HepG2 (cell line): ENCODE data around the gene COX5B. TPM values are rescaled to one million over a fixed set of nuclear protein-coding genes. Genes with fewer than 3 reads are reported as not detected.
A peak's percentile ranks its signal among the peaks of the same experiment; 100 is the strongest.

Source experiments
- ATAC-seq: fragments of 200-7000 bp; cut with Tn5 transposase; 3 replicates; pipeline ENCODE4 v1.9.1; 2020; ENCODE audit warnings: mild to moderate bottlenecking, moderate library complexity
- BruUV-seq: library from RNA; stranded (reverse); fragments of 400-500 nt; replicated peaks from 2 replicates; lab custom pipeline; 2021; lab: Mats Ljungman, UMichigan
- CTCF ChIA-PET: fragments of 300-600 bp; formaldehyde crosslinking; extraction: SDS; loops from one replicate; lab custom pipeline; 2021; ENCODE audit warnings: low total read pairs, inconsistent platforms, low intra/inter-chr PET ratio; lab: Yijun Ruan, JAX
- POLR2A ChIA-PET: fragments of 350-600 bp; sonication (Branson Sonifier 250); formaldehyde crosslinking; loops from one replicate; lab custom pipeline; 2020; ENCODE audit warnings: antibody characterized with exemption, inconsistent platforms; lab: Yijun Ruan, JAX
- DNase-seq: peaks from one replicate; pipeline ENCODE4 v3.0.0-alpha.2; 2015; ENCODE audit warnings: low spot score
- FAIRE-seq: peaks from 3 replicates; lab custom pipeline; 2011; peaks lifted over from hg19 to GRCh38; lab: Jason Lieb, UNC
- H2AFZ ChIP-seq: one replicate; pipeline ENCODE4 v1.6.1; 2011; ENCODE audit warnings: low read length, inconsistent platforms
- H3K27ac ChIP-seq: fragments of 300-600 bp; 3 replicates; pipeline ENCODE4 v1.8.0; 2011; ENCODE audit warnings: mixed run types, mild to moderate bottlenecking, mixed read lengths, low read length, inconsistent platforms; ENCODE audit not compliant: insufficient read depth; ENCODE audit errors: extremely low read length
- H3K27me3 ChIP-seq, 2 experiments: fragments of 200-600 bp in 1 of 2; 2 replicates in 1 of 2; 3 replicates in 1 of 2; pipeline versions ENCODE4 v1.6.0 to v1.8.0; 2011; ENCODE audit warnings: low read length in 2 of 2, mild to moderate bottlenecking in 2 of 2, moderate library complexity in 2 of 2, inconsistent platforms in 1 of 2; ENCODE audit not compliant: insufficient read depth in 2 of 2, control insufficient read depth in 1 of 2
- H3K36me3 ChIP-seq, 2 experiments: fragments of 200-600 bp in 1 of 2; replicated peaks in 1 of 2; 2 replicates in 1 of 2; 3 replicates in 1 of 2; pipeline versions ENCODE4 v1.5.1 to v1.8.0; 2011; ENCODE audit warnings: low read length in 2 of 2, inconsistent platforms in 1 of 2; ENCODE audit not compliant: insufficient read depth in 2 of 2, control insufficient read depth in 1 of 2
- H3K4me1 ChIP-seq: 2 replicates; pipeline ENCODE4 v1.5.1; 2012; ENCODE audit warnings: low read length, inconsistent platforms; ENCODE audit not compliant: insufficient read depth
- H3K4me2 ChIP-seq: 2 replicates; pipeline ENCODE4 v1.6.0; 2011; ENCODE audit warnings: low read depth, low read length, inconsistent platforms
- H3K4me3 ChIP-seq, 3 experiments: fragments of 200-600 bp in 1 of 3; sonication (generic), shearing (Covaris generic) in 1 of 3; replicated peaks in 1 of 3; 2 replicates each; pipeline ENCODE4 v1.5.1; 2011 to 2016; ENCODE audit warnings: low read length in 3 of 3, inconsistent platforms in 2 of 3, low read depth in 2 of 3, mild to moderate bottlenecking in 2 of 3, control low read depth in 1 of 3, mixed read lengths in 1 of 3; ENCODE audit not compliant: insufficient read depth in 1 of 3
- H3K79me2 ChIP-seq: one replicate; pipeline ENCODE4 v1.6.1; 2011; ENCODE audit warnings: low read length, inconsistent platforms; ENCODE audit not compliant: insufficient read depth
- H3K9ac ChIP-seq: 2 replicates; pipeline ENCODE4 v1.6.0; 2011; ENCODE audit warnings: mild to moderate bottlenecking, low read depth, low read length, inconsistent platforms; ENCODE audit not compliant: insufficient read depth
- H3K9me3 ChIP-seq: 2 replicates; pipeline ENCODE4 v1.5.1; 2012; ENCODE audit warnings: mild to moderate bottlenecking, low read length
- H4K20me1 ChIP-seq: 2 replicates; pipeline ENCODE4 v1.6.0; 2011; ENCODE audit warnings: inconsistent platforms, mild to moderate bottlenecking, low read length, moderate library complexity; ENCODE audit not compliant: insufficient read depth
- CEBPZ ChIP-seq: IDR thresholded peaks from 2 replicates; pipeline ENCODE4 v1.6.1; 2012; ENCODE audit warnings: low read length, improper control_type of control experiment
- CREB1 ChIP-seq, 2 experiments: fragments of 450-650 bp in 1 of 2; IDR thresholded peaks; 2 replicates each; pipeline ENCODE4 v1.6.1; 2016 to 2017; ENCODE audit warnings: control low read depth in 1 of 2, mild to moderate bottlenecking in 1 of 2, missing compliant biosample characterization in 1 of 2, missing genetic modification characterization in 1 of 2
- HMG20A ChIP-seq: IDR thresholded peaks from 2 replicates; pipeline ENCODE4 v1.6.1; 2016; ENCODE audit warnings: borderline replicate concordance
- LBX2 ChIP-seq: sonication (generic); formaldehyde crosslinking; IDR thresholded peaks from 2 replicates; pipeline ENCODE4 v1.5.0; 2020; ENCODE audit warnings: missing genetic modification reagents, mild to moderate bottlenecking, borderline replicate concordance
- MEIS2 ChIP-seq: sonication (generic); formaldehyde crosslinking; IDR thresholded peaks from 2 replicates; pipeline ENCODE4 v1.9.0; 2021; ENCODE audit warnings: mild to moderate bottlenecking, missing genetic modification reagents
- NR2F1 ChIP-seq, 2 experiments: fragments of 450-650 bp in 1 of 2; formaldehyde crosslinking in 1 of 2; IDR thresholded peaks; 2 replicates each; pipeline versions ENCODE4 v1.5.0 to v1.6.1; 2016 to 2020; ENCODE audit warnings: mild to moderate bottlenecking in 1 of 2, missing compliant biosample characterization in 1 of 2, missing genetic modification reagents in 1 of 2, moderate library complexity in 1 of 2
- NR2F6 ChIP-seq, 2 experiments: IDR thresholded peaks; 2 replicates each; pipeline ENCODE4 v1.6.1; 2016; ENCODE audit warnings: antibody characterized with exemption in 1 of 2, mild to moderate bottlenecking in 1 of 2
- RAD51 ChIP-seq: fragments of 450-650 bp; IDR thresholded peaks from 2 replicates; pipeline ENCODE4 v1.6.1; 2016; ENCODE audit warnings: borderline replicate concordance
- RELA ChIP-seq: sonication (generic); formaldehyde crosslinking; IDR thresholded peaks from 2 replicates; pipeline ENCODE4 v1.4.0; 2020; ENCODE audit warnings: missing genetic modification reagents
- RFX5 ChIP-seq: IDR thresholded peaks from 2 replicates; pipeline ENCODE4 v1.6.1; 2011; ENCODE audit warnings: low read depth, low read length, improper control_type of control experiment
- RFXAP ChIP-seq: sonication (generic); formaldehyde crosslinking; IDR thresholded peaks from 2 replicates; pipeline ENCODE4 v1.4.0; 2020; ENCODE audit warnings: missing genetic modification reagents, borderline replicate concordance
- RXRB ChIP-seq: IDR thresholded peaks from 2 replicates; pipeline ENCODE4 v1.6.1; 2016; ENCODE audit warnings: borderline replicate concordance, missing genetic modification reagents, missing compliant biosample characterization
- SKIL ChIP-seq: sonication (generic); formaldehyde crosslinking; IDR thresholded peaks from 2 replicates; pipeline ENCODE4 v1.8.0; 2022; ENCODE audit warnings: missing genetic modification reagents, mild to moderate bottlenecking, moderate library complexity, borderline replicate concordance
- ZNF33B ChIP-seq: sonication (generic); formaldehyde crosslinking; IDR thresholded peaks from 2 replicates; pipeline ENCODE4 v1.5.1; 2020; ENCODE audit warnings: mild to moderate bottlenecking, missing genetic modification reagents
- WGBS: methylation state at CpG from one replicate; pipeline ENCODE4 v1.1.6; 2017; ENCODE audit warnings: low lambda C conversion rate; 5-methylcytosine and 5-hydroxymethylcytosine counted together
- in situ Hi-C: cut with HindIII; loops from 2 replicates; pipeline ENCODE4 v1.10.0; 2017; ENCODE audit warnings: low pct_unique_long_range_greater_than_20kb; ENCODE audit not compliant: extremely low pct_ligation_motif_present
- intact Hi-C: fragments of 100-400 bp; cut with micrococcal nuclease; formaldehyde crosslinking; loops from one replicate; pipeline ENCODE4 v1.10.0; 2022; ENCODE audit not compliant: unreplicated experiment
- polyA plus RNA-seq, 8 experiments: library from polyadenylated mRNA; depleted of rRNA in 3 of 8; stranded (reverse) in 7 of 8; unstranded in 1 of 8; fragments of >200 nt; fragmentation: Illumina TruSeq in 4 of 8; extraction: Trizol in 4 of 8; gene quantifications; 2 replicates each; pipeline versions ENCODE4 v1.2.1 to v1.2.3, GENCODE V29; 2011 to 2016; ENCODE audit warnings: low read depth in 4 of 8, missing spikeins in 1 of 8, mixed read lengths in 1 of 8; ENCODE audit not compliant: insufficient read depth in 1 of 8
- total RNA-seq, 5 experiments: library from RNA; depleted of rRNA; stranded (reverse); fragments of >200 nt; fragmentation: Illumina TruSeq; extraction: Trizol; gene quantifications; 2 replicates each; pipeline ENCODE4 v1.2.3, GENCODE V29; 2016; ENCODE audit warnings: low read depth in 1 of 5

Gene COX5B
- total and polyA plus RNA-seq, 2 of the 13 experiments (the other 11 are each of a cell fraction or from before 2014, with no cell fraction given), result 453 to 536 TPM

- TF ChIP-seq NR2F6 (IDR thresholded peaks at IDR 0.05), result no peak
- TF ChIP-seq NR2F6 (CRISPR knock-in tag; IDR thresholded peaks at IDR 0.05), result no peak
- TF ChIP-seq SKIL (CRISPR knock-in tag), result no peak
- TF ChIP-seq RFX5, result no peak
- TF ChIP-seq RFXAP (CRISPR knock-in tag), result no peak
Measured at GRCh38 chr2:97662386-97662894, 16.6 kb downstream of the COX5B start (continued).

- Histone ChIP-seq H4K20me1 (peaks cover 9% of the 10 kb centered on the region; the same call in 1 of the 2 replicates), H3K27ac (peak overlapping the region; percentile 90), H3K4me1 (peaks cover 44% of the 10 kb centered on the region), H3K27me3 (no peaks in the 10 kb centered on the region; a peak in 1 of 5 replicates), H3K36me3 (peaks cover 12 to 21% of the 10 kb centered on the region in 2 experiments), H3K9ac (peak overlapping the region; percentile 87), H2AFZ (no peak overlapping the region), H3K4me2 (peak overlapping the region; percentile 92), H3K4me3 (peak overlapping the region; percentile 80 to 96 (median 87)), H3K9me3 (no peaks in the 10 kb centered on the region), H3K79me2 (peaks cover 20% of the 10 kb centered on the region)
- in situ Hi-C loops (loop anchor here (5.0 to 25.0 kb wide), 2 partner anchors 76 to 1601 kb away; partner anchors contain the start of gene ANKRD36B), intact Hi-C loops (loop anchor here (2.0 kb wide), 1 partner anchor 16 kb away; the partner anchor contains the start of gene COX5B)
- ATAC-seq (peak; percentile 47), FAIRE-seq (peak; percentile 78), DNase-seq (peak; percentile 75)
- TSS peak; percentile 68 for BruUV-seq
- WGBS, result 0% methylated on average over 12 of the region's 24 CpGs
- POLR2A ChIA-PET, result interaction anchor here (1.1 to 8.2 kb wide), 6 partner anchors 10 to 1595 kb away, joined by 3 to 298 read pairs (median 4); partner anchors contain the start of gene COX5B
- CTCF ChIA-PET, result interaction anchor here (1.2 to 2.6 kb wide), 2 partner anchors 34 to 72 kb away, joined by 4 to 10 read pairs; no protein-coding TSS in a partner anchor
- no peak for TF ChIP-seq HMG20A (CRISPR knock-in tag)
- TF ChIP-seq LBX2 (CRISPR knock-in tag), result no peak
- no peak for TF ChIP-seq CEBPZ
- TF ChIP-seq CREB1 (IDR thresholded peaks at IDR 0.05), result no peak
- TF ChIP-seq CREB1 (CRISPR knock-in tag; IDR thresholded peaks at IDR 0.05), result 0 out of 2 replicates have a peak, but pooled peaks have one; percentile 56
- peak; percentile 64; the same call in 1 of the 2 replicates for TF ChIP-seq RXRB (CRISPR knock-in tag)
- no peak for TF ChIP-seq RAD51
- peak; percentile 73 for TF ChIP-seq MEIS2 (CRISPR knock-in tag)
- no peak for TF ChIP-seq ZNF33B
- TF ChIP-seq RELA (CRISPR knock-in tag), result no peak
- TF ChIP-seq NR2F1 (CRISPR knock-in tag; IDR thresholded peaks at IDR 0.05), result no peak
Measured at GRCh38 chr2:97662895-97663625, 17.2 kb downstream of the COX5B start.
